HUES64 (cell line): ENCODE measurements around the gene BUB1B.

Source experiments
- H3K27ac ChIP-seq: 2 replicates; pipeline ENCODE4 v1.7.0; 2013; ENCODE audit warnings: low read depth, low read length, inconsistent platforms
- H3K27me3 ChIP-seq: 2 replicates; pipeline ENCODE4 v1.6.1; 2013; ENCODE audit warnings: mild to moderate bottlenecking, low read length; ENCODE audit not compliant: insufficient read depth
- H3K36me3 ChIP-seq: 2 replicates; pipeline ENCODE4 v1.6.1; 2013; ENCODE audit warnings: mild to moderate bottlenecking, low read length; ENCODE audit not compliant: insufficient read depth
- H3K4me1 ChIP-seq: 2 replicates; pipeline ENCODE4 v1.6.1; 2013; ENCODE audit warnings: mild to moderate bottlenecking, low read length, moderate library complexity; ENCODE audit not compliant: insufficient read depth
- H3K4me3 ChIP-seq: 2 replicates; pipeline ENCODE4 v1.5.1; 2013; ENCODE audit warnings: mild to moderate bottlenecking, low read length, moderate library complexity
- H3K9ac ChIP-seq: 2 replicates; pipeline ENCODE4 v1.6.1; 2013; ENCODE audit warnings: mild to moderate bottlenecking, low read depth, low read length
- H3K9me3 ChIP-seq: 2 replicates; pipeline ENCODE4 v1.6.1; 2013; ENCODE audit warnings: low read depth, low read length; ENCODE audit not compliant: insufficient read depth
- WGBS: fragments of 150-250, 120-280 bp; methylation state at CpG from one replicate; pipeline ENCODE4 v1.1.7; 2013; ENCODE audit warnings: missing lambda C conversion rate; 5-methylcytosine and 5-hydroxymethylcytosine counted together

BUB1B gene

GRCh38 chr15:40244961-40245523 is 84.2 kb downstream of the BUB1B start:
- no peak overlapping the region for H3K4me3 ChIP-seq
- WGBS = 85% methylated on average over 5 of the region's 5 CpGs

GRCh38 chr15:40245666-40246450 is 85.0 kb downstream of the BUB1B start:
- 92% methylated on average over 9 of the region's 9 CpGs for WGBS
- no peak overlapping the region for H3K9ac ChIP-seq
- H3K27ac ChIP-seq = no peak overlapping the region
- H3K36me3 ChIP-seq = no peaks in the 10 kb centered on the region
- no peaks in the 10 kb centered on the region for H3K9me3 ChIP-seq
- H3K4me3 ChIP-seq = no peak overlapping the region
- H3K27me3 ChIP-seq = peaks cover 6% of the 10 kb centered on the region
- H3K4me1 ChIP-seq = peaks cover 6% of the 10 kb centered on the region; the same call in 1 of the 2 replicates

More at GRCh38 chr15:40244961-40245523, 84.2 kb downstream of the BUB1B start:
- Histone ChIP-seq H3K9me3 (no peaks in the 10 kb centered on the region), H3K27ac (no peak overlapping the region), H3K9ac (no peak overlapping the region), H3K36me3 (no peaks in the 10 kb centered on the region), H3K27me3 (no peaks in the 10 kb centered on the region), H3K4me1 (peaks cover 6% of the 10 kb centered on the region; the same call in 1 of the 2 replicates)

- peaks cover 14% of the 10 kb centered on the region for H3K27me3 ChIP-seq
- H3K36me3 ChIP-seq = no peaks in the 10 kb centered on the region
- H3K27ac ChIP-seq = no peak overlapping the region
- peaks cover 6% of the 10 kb centered on the region; the same call in 1 of the 2 replicates for H3K4me1 ChIP-seq
- H3K9me3 ChIP-seq = no peaks in the 10 kb centered on the region
- H3K4me3 ChIP-seq = no peak overlapping the region
- WGBS = 90% methylated on average over 8 of the region's 8 CpGs
- H3K9ac ChIP-seq = no peak overlapping the region
Observed at GRCh38 chr15:40246496-40247280, 85.8 kb downstream of the BUB1B start.

- 86% methylated on average over 12 of the region's 12 CpGs for WGBS
- H3K36me3 ChIP-seq = no peaks in the 10 kb centered on the region
- no peaks in the 10 kb centered on the region for H3K9me3 ChIP-seq
- peaks cover 6% of the 10 kb centered on the region; the same call in 1 of the 2 replicates for H3K4me1 ChIP-seq
- H3K27ac ChIP-seq = no peak overlapping the region
- H3K4me3 ChIP-seq = no peak overlapping the region
- H3K9ac ChIP-seq = no peak overlapping the region
- H3K27me3 ChIP-seq = peaks cover 22% of the 10 kb centered on the region
Observed at GRCh38 chr15:40247406-40247971, 86.6 kb downstream of the BUB1B start.

GRCh38 chr15:40248006-40248783 is 87.3 kb downstream of the BUB1B start:
- H3K9me3 ChIP-seq = no peaks in the 10 kb centered on the region
- H3K27me3 ChIP-seq = peaks cover 30% of the 10 kb centered on the region
- H3K9ac ChIP-seq = no peak overlapping the region
- H3K4me1 ChIP-seq = peaks cover 6% of the 10 kb centered on the region; the same call in 1 of the 2 replicates
- 93% methylated on average over 17 of the region's 17 CpGs for WGBS
- no peak overlapping the region for H3K27ac ChIP-seq
- no peak overlapping the region for H3K4me3 ChIP-seq
- H3K36me3 ChIP-seq = no peaks in the 10 kb centered on the region

- Histone ChIP-seq H3K4me1 (peaks cover 9% of the 10 kb centered on the region; the same call in 1 of the 2 replicates), H3K27ac (no peak overlapping the region), H3K9me3 (no peaks in the 10 kb centered on the region), H3K27me3 (peaks cover 43% of the 10 kb centered on the region), H3K36me3 (no peaks in the 10 kb centered on the region), H3K9ac (no peak overlapping the region), H3K4me3 (no peak overlapping the region)
- WGBS = 86% methylated on average over 10 of the region's 11 CpGs
Observed at GRCh38 chr15:40249477-40250303, 88.8 kb downstream of the BUB1B start.

GRCh38 chr15:40250304-40250656 is 89.4 kb downstream of the BUB1B start:
- no peak overlapping the region for H3K9ac ChIP-seq
- no peak overlapping the region for H3K27ac ChIP-seq
- H3K4me1 ChIP-seq = peaks cover 8% of the 10 kb centered on the region; the same call in 1 of the 2 replicates
- H3K4me3 ChIP-seq = no peak overlapping the region
- 96% methylated on average over 7 of the region's 8 CpGs for WGBS
- peaks cover 43% of the 10 kb centered on the region for H3K27me3 ChIP-seq
- no peaks in the 10 kb centered on the region for H3K36me3 ChIP-seq
- no peaks in the 10 kb centered on the region for H3K9me3 ChIP-seq

GRCh38 chr15:40250771-40251483 is 90.1 kb downstream of the BUB1B start:
- 82% methylated on average over 13 of the region's 13 CpGs for WGBS
- Histone ChIP-seq H3K4me1 (peaks cover 3% of the 10 kb centered on the region; the same call in 1 of the 2 replicates), H3K27me3 (peaks cover 43% of the 10 kb centered on the region), H3K9me3 (no peaks in the 10 kb centered on the region), H3K4me3 (no peak overlapping the region), H3K36me3 (no peaks in the 10 kb centered on the region), H3K27ac (no peak overlapping the region), H3K9ac (no peak overlapping the region)

- WGBS = 89% methylated on average over 10 of the region's 10 CpGs
- Histone ChIP-seq H3K9me3 (no peaks in the 10 kb centered on the region), H3K27me3 (peaks cover 43% of the 10 kb centered on the region), H3K27ac (no peak overlapping the region), H3K36me3 (no peaks in the 10 kb centered on the region), H3K9ac (0 out of 2 replicates have a peak overlapping the region, but pooled peaks have one; percentile 63), H3K4me3 (no peak overlapping the region), H3K4me1 (peaks cover 3% of the 10 kb centered on the region; the same call in 1 of the 2 replicates)
Observed at GRCh38 chr15:40251486-40252140, 90.7 kb downstream of the BUB1B start.
